ENCODE results near the gene MARCKSL1. TPM values are rescaled to one million over a fixed set of nuclear protein-coding genes. Genes with fewer than 3 reads are reported as not detected.
"Not testable (repeated sequence)": the region's sequence is repeated elsewhere in the genome, so short reads cannot be mapped to it uniquely, and the experiment has no call there.

MARCKSL1 gene
- total and polyA plus RNA-seq, 2 of the 8 experiments (the other 6 are each of a cell fraction or from before 2014, with no cell fraction given): 536 to 558 TPM

- H3K4me3 ChIP-seq (ENCODE audit: extremely low read depth in 1 of 4, insufficient read depth in 2 of 4, low read depth in 3 of 4, low read length in 4 of 4); H3K56ac ChIP-seq (replicated peaks; ENCODE audit: insufficient read length, low read depth, low read length); H3K18ac ChIP-seq (ENCODE audit: extremely low read depth, low read length); H3K4me2 ChIP-seq (ENCODE audit: insufficient read depth in 1 of 2, low read depth in 2 of 2, low read length in 2 of 2); H4K5ac ChIP-seq (ENCODE audit: insufficient read length, low read depth, low read length); H3K14ac ChIP-seq (ENCODE audit: insufficient read length); H3K4me1 ChIP-seq (replicated peaks in 1 of 4; ENCODE audit: control insufficient read depth in 3 of 4, insufficient read depth in 4 of 4, low read length in 3 of 4); DNase-seq (ENCODE audit: low read depth in 1 of 2, low spot score in 2 of 2); H2BK5ac ChIP-seq (ENCODE audit: low read depth, low read length); H3K9ac ChIP-seq (replicated peaks in 1 of 4; ENCODE audit: extremely low read depth in 1 of 4, low read depth in 3 of 4, low read length in 3 of 4); H3K9me3 ChIP-seq (ENCODE audit: insufficient read depth in 2 of 2, low read depth in 1 of 2, low read length in 1 of 2); H3K4ac ChIP-seq (replicated peaks; ENCODE audit: insufficient read length, low read depth, low read length); H2AFZ ChIP-seq (ENCODE audit: low read length); H3K23ac ChIP-seq (ENCODE audit: insufficient read length); H2BK15ac ChIP-seq (ENCODE audit: low read length); H2BK12ac ChIP-seq (ENCODE audit: low read depth, low read length); H3K23me2 ChIP-seq (ENCODE audit: low read depth, low read length); H2AK5ac ChIP-seq (ENCODE audit: low read depth, low read length); H4K91ac ChIP-seq (replicated peaks; ENCODE audit: insufficient read length, low read length); H3K27ac ChIP-seq (ENCODE audit: low read depth, low read length); FAIRE-seq; H4K8ac ChIP-seq (ENCODE audit: extremely low read depth, insufficient read depth, low read length); H2BK120ac ChIP-seq (replicated peaks; ENCODE audit: low read depth, low read length); H3K27me3 ChIP-seq (replicated peaks in 1 of 4; ENCODE audit: control insufficient read depth in 3 of 4, extremely low read depth in 1 of 4, insufficient read depth in 3 of 4, low read length in 3 of 4); H2BK20ac ChIP-seq (ENCODE audit: low read length); H3K79me1 ChIP-seq (ENCODE audit: low read depth, low read length): not testable (repeated sequence)
- peaks cover 5 to 13% (median 7%) of the 10 kb centered on the region in 4 experiments; a peak in 6 of 8 replicates for H3K36me3 ChIP-seq (ENCODE audit: control insufficient read depth in 2 of 4, insufficient read depth in 4 of 4, low read length in 3 of 4)
- 95% methylated on average over 16 of the region's 16 CpGs; no CpG with 5 or more reads in 1 of the 2 experiments for WGBS, 2 experiments (ENCODE audit: extremely low coverage in 1 of 2, insufficient coverage in 1 of 2, insufficient read length in 1 of 2, insufficient replicate concordance in 2 of 2, low coverage in 1 of 2, low lambda C conversion rate in 2 of 2, missing lambda C conversion rate in 1 of 2)
- POLR2A ChIA-PET (ENCODE audit: partially characterized antibody): interaction anchor here (0.8 to 0.9 kb wide), 3 partner anchors 9 to 98 kb away, joined by 3 to 4 read pairs (median 3); no protein-coding TSS in a partner anchor
- peaks cover 4 to 56% of the 10 kb centered on the region in 2 experiments for H3K79me2 ChIP-seq (ENCODE audit: control insufficient read depth in 1 of 2, insufficient read depth in 2 of 2, low read length in 2 of 2)
- CTCF ChIA-PET (ENCODE audit: partially characterized antibody): interaction anchor here (0.8 to 1.9 kb wide), 2 partner anchors 10 to 50 kb away, joined by 3 to 8 read pairs; no protein-coding TSS in a partner anchor
- H4K20me1 ChIP-seq (replicated peaks in 1 of 2; ENCODE audit: control insufficient read depth in 1 of 2, insufficient read depth in 2 of 2, low read length in 2 of 2): peaks cover 0 to 12% of the 10 kb centered on the region in 2 experiments
Observed at GRCh38 chr1:32298211-32298610, 37.8 kb downstream of the MARCKSL1 start.

Data from H1 (cell line).